ENCODE measurements around the gene KLLN. TPM values are rescaled to one million over a fixed set of nuclear protein-coding genes. Genes with fewer than 3 reads are reported as not detected.
A peak's percentile ranks its signal among the peaks of the same experiment; 100 is the strongest.

The KLLN gene
- total and polyA plus RNA-seq, 2 of the 8 experiments (the other 6 are each of a cell fraction or from before 2014, with no cell fraction given), result 0.24 to 0.73 TPM

- H3K23ac ChIP-seq (ENCODE audit: insufficient read length), result no peak overlapping the region
- peak; percentile 95 to 98 for DNase-seq (ENCODE audit: low read depth in 1 of 2, low spot score in 2 of 2)
- H3K9ac ChIP-seq (replicated peaks in 1 of 4; ENCODE audit: extremely low read depth in 1 of 4, low read depth in 3 of 4, low read length in 3 of 4), result peak overlapping the region; percentile 60 to 97 (median 94)
- POLR2A ChIA-PET (ENCODE audit: partially characterized antibody), result interaction anchor here (0.5 to 4.4 kb wide), 37 partner anchors 9 to 1020 kb away, joined by 3 to 24 read pairs (median 4); partner anchors contain the start of genes ATAD1 and RNLS
- no peaks in the 10 kb centered on the region for H3K79me1 ChIP-seq (ENCODE audit: low read depth, low read length)
- H3K27me3 ChIP-seq (replicated peaks in 1 of 4; ENCODE audit: control insufficient read depth in 3 of 4, extremely low read depth in 1 of 4, insufficient read depth in 3 of 4, low read length in 3 of 4), result no peaks in the 10 kb centered on the region
- FAIRE-seq, result peak; percentile 62
- H3K23me2 ChIP-seq (ENCODE audit: low read depth, low read length), result peaks cover 24% of the 10 kb centered on the region
- H3K4me1 ChIP-seq (replicated peaks in 1 of 4; ENCODE audit: control insufficient read depth in 3 of 4, insufficient read depth in 4 of 4, low read length in 3 of 4), result peaks cover 0 to 6% (median 1%) of the 10 kb centered on the region in 4 experiments; a peak in 4 of 7 replicates
- H3K4me3 ChIP-seq (ENCODE audit: extremely low read depth in 1 of 4, insufficient read depth in 2 of 4, low read depth in 3 of 4, low read length in 4 of 4), result peak overlapping the region; percentile 83 to 96 (median 90)
- peak overlapping the region; percentile 99 for H3K18ac ChIP-seq (ENCODE audit: extremely low read depth, low read length)
- 3% methylated on average over 48 of the region's 57 CpGs; no CpG with 5 or more reads in 1 of the 2 experiments for WGBS, 2 experiments (ENCODE audit: extremely low coverage in 1 of 2, insufficient coverage in 1 of 2, insufficient read length in 1 of 2, insufficient replicate concordance in 2 of 2, low coverage in 1 of 2, low lambda C conversion rate in 2 of 2, missing lambda C conversion rate in 1 of 2)
- CTCF ChIA-PET (ENCODE audit: partially characterized antibody), result interaction anchor here (0.7 to 3.8 kb wide), 11 partner anchors 9 to 662 kb away, joined by 3 to 19 read pairs (median 4); partner anchors contain the start of gene ATAD1
- peak overlapping the region; percentile 89 for H3K56ac ChIP-seq (replicated peaks; ENCODE audit: insufficient read length, low read depth, low read length)
- H2BK12ac ChIP-seq (ENCODE audit: low read depth, low read length), result peak overlapping the region; percentile 85; the same call in 1 of the 2 replicates
- peak overlapping the region; percentile 93 for H4K5ac ChIP-seq (ENCODE audit: insufficient read length, low read depth, low read length)
- H3K27ac ChIP-seq (ENCODE audit: low read depth, low read length), result peak overlapping the region; percentile 92
- peak overlapping the region; percentile 30 for H3K4ac ChIP-seq (replicated peaks; ENCODE audit: insufficient read length, low read depth, low read length)
- H3K79me2 ChIP-seq (ENCODE audit: control insufficient read depth in 1 of 2, insufficient read depth in 2 of 2, low read length in 2 of 2), result peaks cover 18 to 30% of the 10 kb centered on the region in 2 experiments
- H3K36me3 ChIP-seq (ENCODE audit: control insufficient read depth in 2 of 4, insufficient read depth in 4 of 4, low read length in 3 of 4), result no peaks in the 10 kb centered on the region; a peak in 1 of 8 replicates
- peaks cover 11 to 15% of the 10 kb centered on the region in 2 experiments for H4K20me1 ChIP-seq (replicated peaks in 1 of 2; ENCODE audit: control insufficient read depth in 1 of 2, insufficient read depth in 2 of 2, low read length in 2 of 2)
- peak overlapping the region; percentile 83; the same call in 1 of the 2 replicates for H2BK15ac ChIP-seq (ENCODE audit: low read length)
- no peak overlapping the region for H2AK5ac ChIP-seq (ENCODE audit: low read depth, low read length)
- no peaks in the 10 kb centered on the region for H3K9me3 ChIP-seq (ENCODE audit: insufficient read depth in 2 of 2, low read depth in 1 of 2, low read length in 1 of 2)
- peak overlapping the region; percentile 93 for H4K8ac ChIP-seq (ENCODE audit: extremely low read depth, insufficient read depth, low read length)
- H2BK20ac ChIP-seq (ENCODE audit: low read length), result no peak overlapping the region
- H2BK120ac ChIP-seq (replicated peaks; ENCODE audit: low read depth, low read length), result no peak overlapping the region
- H2AFZ ChIP-seq (ENCODE audit: low read length), result peak overlapping the region; percentile 46
- peak overlapping the region; percentile 90 for H2BK5ac ChIP-seq (ENCODE audit: low read depth, low read length)
- no peak overlapping the region for H3K14ac ChIP-seq (ENCODE audit: insufficient read length)
- H3K4me2 ChIP-seq (ENCODE audit: insufficient read depth in 1 of 2, low read depth in 2 of 2, low read length in 2 of 2), result peak overlapping the region; percentile 78 to 98
- peak overlapping the region; percentile 33 for H4K91ac ChIP-seq (replicated peaks; ENCODE audit: insufficient read length, low read length)
- TF ChIP-seq SP1 (IDR thresholded peaks at IDR 0.05; ENCODE audit: low read depth, low read length) (peak; percentile 100), SP2 (IDR thresholded peaks at IDR 0.05; ENCODE audit: low read length) (no peak), RFX5 (IDR thresholded peaks at IDR 0.05; ENCODE audit: borderline replicate concordance, low read depth, low read length) (peak; percentile 74), JUND (IDR thresholded peaks at IDR 0.05; ENCODE audit: low read length) (0 out of 2 replicates have a peak, but pooled peaks have one; percentile 6), SRF (IDR thresholded peaks at IDR 0.05; ENCODE audit: low read depth, low read length) (0 out of 2 replicates have a peak, but pooled peaks have one; percentile 11), USF2 (IDR thresholded peaks at IDR 0.05; ENCODE audit: low read length) (peak; percentile 92), ASH2L (IDR thresholded peaks at IDR 0.05; ENCODE audit: low read length) (peak; percentile 90), JUN (IDR thresholded peaks at IDR 0.05; ENCODE audit: low read depth, low read length) (0 out of 2 replicates have a peak, but pooled peaks have one; percentile 51), GABPA (IDR thresholded peaks at IDR 0.05; ENCODE audit: borderline replicate concordance, insufficient read depth, low read length) (no peak), MAFK (IDR thresholded peaks at IDR 0.05; ENCODE audit: low read depth, low read length) (no peak), FOSL1 (IDR thresholded peaks at IDR 0.05; ENCODE audit: insufficient read depth, low read depth, low read length) (0 out of 2 replicates have a peak, but pooled peaks have one; percentile 19)
Measured at GRCh38 chr10:87861953-87862678, 1.2 kb downstream of the KLLN start.
